ENCODE measurements around the gene GBP1.

GRCh38 chr1:89051300-89051954 lies 13.6 kb downstream of the GBP1 start:
- TF ChIP-seq EZH2 (IDR thresholded peaks at IDR 0.05) (no peak), POLR2AphosphoS5 (IDR thresholded peaks at IDR 0.05; ENCODE audit: borderline replicate concordance, low read depth, low read length) (no peak)

Data from SK-N-MC (cell line).